MM.1S (cell line): Measurements from ENCODE around the gene CAV3.

ENCODE experiments used
- CTCF ChIP-seq: fragments of 300-600 bp; sonication (generic); IDR thresholded peaks from 2 replicates; pipeline ENCODE4 v1.5.1; 2016; ENCODE audit warnings: antibody characterized with exemption, low read length, mixed read lengths
- EZH2 ChIP-seq: fragments of 300-600 bp; sonication (generic); optimal IDR thresholded peaks from 2 replicates; pipeline ENCODE3; 2017; ENCODE audit warnings: low read depth, mild to moderate bottlenecking, antibody characterized with exemption, low read length, mixed read lengths
- EZH2phosphoT487 ChIP-seq: fragments of 300-600 bp; sonication (generic); IDR thresholded peaks from 2 replicates; pipeline ENCODE4 v1.6.1; 2018; ENCODE audit warnings: antibody characterized with exemption, low read length

DNA sequence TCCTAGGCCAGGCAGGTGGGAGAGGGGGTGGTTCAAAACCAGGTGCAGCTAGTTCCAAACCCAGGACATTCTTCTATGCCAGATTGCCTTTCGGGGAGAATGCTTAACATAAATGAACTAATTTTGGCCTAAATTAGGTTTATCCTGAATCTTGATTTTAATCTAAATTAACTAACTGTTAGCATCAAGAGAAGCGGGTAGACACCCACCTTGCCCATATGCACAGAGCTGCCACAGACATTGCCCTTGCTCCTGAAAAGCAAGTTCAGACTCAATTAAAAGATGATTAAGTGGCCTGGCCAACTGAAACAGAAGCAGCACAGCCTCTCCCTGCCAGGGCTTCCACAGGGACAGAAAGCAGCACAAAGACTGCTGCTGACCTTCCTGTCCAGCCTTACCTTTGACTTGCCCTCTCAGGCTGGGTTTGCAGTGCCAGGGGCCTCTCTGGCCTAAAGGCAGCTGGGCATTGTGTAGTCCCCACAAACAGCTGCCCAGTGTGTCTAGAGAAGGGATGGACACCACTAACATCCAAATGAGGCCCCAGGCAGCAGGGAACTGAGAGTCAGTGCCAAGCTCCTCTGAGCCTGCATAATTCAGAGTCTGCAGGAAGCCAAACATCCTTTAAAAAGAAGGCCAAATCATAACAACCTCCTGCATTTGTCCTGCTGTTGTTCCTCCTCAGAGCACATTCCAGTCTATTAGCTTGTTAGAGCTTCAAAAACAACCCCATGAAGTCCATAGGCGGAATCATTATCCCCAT lies 51.3 kb downstream of the CAV3 start:
- TF ChIP-seq CTCF (no peak), EZH2 (no peak), EZH2phosphoT487 (no peak)
